A549 (cell line): ENCODE results near the gene SCGB1A1. TPM values are rescaled to one million over a fixed set of nuclear protein-coding genes. Genes with fewer than 3 reads are reported as not detected.
"Not testable (repeated sequence)": the region's sequence is repeated elsewhere in the genome, so short reads cannot be mapped to it uniquely, and the experiment has no call there.

Experiments
- ATAC-seq, 2 experiments: fragments of 200-7000 bp in 1 of 2; fragments of >200 bp in 1 of 2; cut with Nextera tagmentation in 1 of 2; cut with Tn5 transposase in 1 of 2; 3 replicates each; pipeline versions ENCODE4 v1.8.0 to v1.9.1; 2018 to 2020; ENCODE audit warnings: mild to moderate bottlenecking in 1 of 2, moderate library complexity in 1 of 2
- CTCF ChIA-PET: fragments of 300-600 bp; sonication (Branson Sonifier 250); formaldehyde crosslinking; extraction: SDS; loops from one replicate; lab custom pipeline; 2021; ENCODE audit warnings: antibody characterized with exemption, inconsistent platforms; lab: Yijun Ruan, JAX
- POLR2A ChIA-PET: fragments of 350-600 bp; formaldehyde crosslinking; extraction: SDS; loops from one replicate; lab custom pipeline; 2021; ENCODE audit warnings: antibody characterized with exemption, inconsistent platforms; lab: Yijun Ruan, JAX
- DNase-seq, 2 experiments: peaks; one replicate each; pipeline versions ENCODE4 v3.0.0 to v3.0.0-alpha.2; 2011 to 2016; ENCODE audit warnings: low read depth in 1 of 2, low spot score in 1 of 2
- FAIRE-seq: peaks from 2 replicates; lab custom pipeline; 2011; peaks lifted over from hg19 to GRCh38; lab: Jason Lieb, UNC
- H3K27ac ChIP-seq, 2 experiments: fragments of >200 bp; sonication (Bioruptor Twin); formaldehyde crosslinking; 3 replicates each; pipeline ENCODE4 v1.5.1; 2016 to 2017
- H3K4me1 ChIP-seq: fragments of >200 bp; sonication (Bioruptor Twin); formaldehyde crosslinking; 3 replicates; pipeline ENCODE4 v1.6.1; 2016
- H3K4me2 ChIP-seq: fragments of >200 bp; sonication (Bioruptor Twin); formaldehyde crosslinking; 3 replicates; pipeline ENCODE4 v1.6.1; 2016
- H3K4me3 ChIP-seq: fragments of >200 bp; sonication (Bioruptor Twin); formaldehyde crosslinking; 3 replicates; pipeline ENCODE4 v1.5.1; 2016
- H3K9me3 ChIP-seq: fragments of >200 bp; sonication (Bioruptor Twin); formaldehyde crosslinking; 3 replicates; pipeline ENCODE4 v1.6.1; 2016
- BHLHE40 ChIP-seq: IDR thresholded peaks from 2 replicates; pipeline ENCODE4 v1.6.1; 2012; ENCODE audit warnings: low read depth, low read length, inconsistent platforms
- CHD2 ChIP-seq: fragments of 150-350 bp; IDR thresholded peaks from 2 replicates; pipeline ENCODE4 v1.6.1; 2014; ENCODE audit warnings: low read length; ENCODE audit not compliant: partially characterized antibody
- EHMT2 ChIP-seq: fragments of 200-600 bp; sonication (generic); IDR thresholded peaks from 2 replicates; pipeline ENCODE4 v1.6.1; 2016; ENCODE audit warnings: antibody characterized with exemption, low read depth, mild to moderate bottlenecking, moderate library complexity
- HEYL ChIP-seq: fragments of 250-450 bp; sonication (Bioruptor Pico); IDR thresholded peaks from 2 replicates; pipeline ENCODE4 v1.8.0; 2021; ENCODE audit warnings: mild to moderate bottlenecking, moderate library complexity
- HOXB5 ChIP-seq: fragments of 250-450 bp; sonication (Bioruptor Pico); IDR thresholded peaks from 2 replicates; pipeline ENCODE4 v1.5.0; 2020; ENCODE audit warnings: mild to moderate bottlenecking, moderate library complexity
- JUN ChIP-seq, 2 experiments: fragments of >200 bp; sonication (Bioruptor Twin); formaldehyde crosslinking; IDR thresholded peaks; 2 replicates in 1 of 2; 3 replicates in 1 of 2; pipeline ENCODE4 v1.6.1; 2016 to 2017
- JUNB ChIP-seq: fragments of >200 bp; sonication (Bioruptor Twin); formaldehyde crosslinking; IDR thresholded peaks from 2 replicates; pipeline ENCODE4 v1.6.1; 2016
- MAFK ChIP-seq: fragments of 450-650 bp; IDR thresholded peaks from 2 replicates; pipeline ENCODE4 v1.6.1; 2014; ENCODE audit not compliant: partially characterized antibody
- POLR2A ChIP-seq: IDR thresholded peaks from 2 replicates; pipeline ENCODE4 v1.6.1; 2012; ENCODE audit warnings: mild to moderate bottlenecking, low read length
- POLR2AphosphoS2 ChIP-seq: conservative IDR thresholded peaks from 2 replicates; pipeline ENCODE4 v1.6.1; 2012; ENCODE audit warnings: low read length, improper control_type of control experiment, inconsistent platforms
- RAD21 ChIP-seq, 2 experiments: fragments of >200 bp in 1 of 2; sonication (Bioruptor Twin) in 1 of 2; formaldehyde crosslinking in 1 of 2; IDR thresholded peaks in 1 of 2; conservative IDR thresholded peaks in 1 of 2; 2 replicates in 1 of 2; 3 replicates in 1 of 2; pipeline ENCODE4 v1.6.1; 2012 to 2018; ENCODE audit warnings: inconsistent platforms in 1 of 2
- RFX5 ChIP-seq: fragments of 450-650 bp; IDR thresholded peaks from 2 replicates; pipeline ENCODE4 v1.7.1; 2014; ENCODE audit warnings: antibody characterized with exemption, mild to moderate bottlenecking, moderate library complexity
- SMC3 ChIP-seq: fragments of >200 bp; sonication (Bioruptor Twin); formaldehyde crosslinking; IDR thresholded peaks from 3 replicates; pipeline ENCODE4 v1.6.1; 2018; ENCODE audit warnings: inconsistent platforms
- SREBF2 ChIP-seq: fragments of 450-650 bp; IDR thresholded peaks from 2 replicates; pipeline ENCODE4 v1.6.1; 2014; ENCODE audit warnings: mild to moderate bottlenecking, moderate library complexity
- ZFP36 ChIP-seq: fragments of 450-650 bp; IDR thresholded peaks from 2 replicates; pipeline ENCODE4 v1.6.1; 2014; ENCODE audit warnings: borderline replicate concordance; ENCODE audit not compliant: partially characterized antibody
- ZNF302 ChIP-seq: fragments of 250-450 bp; sonication (Bioruptor Pico); IDR thresholded peaks from 2 replicates; pipeline ENCODE4 v1.9.0; 2021; ENCODE audit warnings: inconsistent platforms, mild to moderate bottlenecking, moderate library complexity
- WGBS: methylation state at CpG from one replicate; pipeline ENCODE4 v1.1.6; 2017; ENCODE audit errors: missing lambda C conversion rate; 5-methylcytosine and 5-hydroxymethylcytosine counted together
- polyA plus RNA-seq, 4 experiments: library from polyadenylated mRNA; depleted of rRNA in 3 of 4; stranded (reverse); fragments of >200 nt; fragmentation: RNase III in 1 of 4; extraction: RNeasy Plus Mini Kit Qiagen cat#74134 plus additional on column Dnase treatment in 1 of 4; gene quantifications; 2 replicates in 3 of 4; 3 replicates in 1 of 4; pipeline ENCODE4 v1.2.3, GENCODE V29; 2011 to 2017
- TF ChIP-seq, protein P1 (sequence below): fragments of 450-650 bp; IDR thresholded peaks from 2 replicates; pipeline ENCODE4 v1.6.1; 2014; ENCODE audit warnings: antibody characterized with exemption
- TF ChIP-seq, protein P2 (sequence below): fragments of 250-450 bp; sonication (Bioruptor Pico); IDR thresholded peaks from 2 replicates; pipeline ENCODE4 v1.5.0; 2021; ENCODE audit warnings: mild to moderate bottlenecking, moderate library complexity, borderline replicate concordance
- TF ChIP-seq, protein P3 (sequence below): fragments of >200 bp; sonication (Bioruptor Twin); formaldehyde crosslinking; IDR thresholded peaks from 2 replicates; pipeline ENCODE4 v1.6.1; 2016
- TF ChIP-seq, protein P4 (sequence below): fragments of 150-350 bp; IDR thresholded peaks from 2 replicates; pipeline ENCODE4 v1.6.1; 2014; ENCODE audit warnings: low read depth, mild to moderate bottlenecking, low read length
- TF ChIP-seq, protein P5 (sequence below): fragments of >200 bp; sonication (Bioruptor Twin); formaldehyde crosslinking; IDR thresholded peaks from 3 replicates; pipeline ENCODE4 v1.5.1; 2016

Gene SCGB1A1
- polyA plus RNA-seq, 2 of the 4 experiments (the other 2 are of a cell fraction) = 0.47 TPM; not detected in 1

DNA sequence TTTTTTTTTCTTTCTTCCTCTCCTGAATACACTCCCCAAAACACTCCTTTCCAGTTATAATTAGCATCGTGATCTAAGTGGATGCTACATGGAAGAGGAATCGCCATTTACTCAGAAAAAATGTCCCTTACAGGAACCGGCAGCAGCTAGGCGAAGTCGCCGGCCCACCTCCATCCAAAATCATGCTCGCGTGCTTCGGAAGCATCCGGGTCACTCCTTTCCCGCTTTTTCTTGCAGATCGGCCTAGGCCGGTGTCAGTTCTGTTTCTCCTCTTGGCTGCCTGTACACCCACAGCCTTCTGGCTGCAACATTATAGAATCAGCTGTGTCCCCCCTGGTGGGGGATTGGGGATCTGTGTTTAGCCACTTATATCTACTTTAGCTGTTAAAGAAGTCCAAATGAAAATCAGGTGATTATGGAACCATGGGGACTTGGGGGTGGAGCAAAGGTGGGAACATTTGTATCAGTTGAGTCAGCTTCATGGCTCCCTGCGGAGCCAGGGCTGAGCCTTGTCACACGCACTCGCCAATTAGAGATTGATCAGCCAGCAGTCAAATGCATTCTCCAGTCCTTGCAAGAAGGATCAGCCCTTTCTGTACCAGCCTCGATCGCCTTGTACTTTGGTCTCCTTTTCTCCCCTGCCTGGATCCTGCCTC, 45.2 kb upstream of the SCGB1A1 start:
- DNase-seq (no peak), ATAC-seq (no peak), FAIRE-seq (no peak)
- H3K4me2 ChIP-seq = no peak overlapping the region
- TF ChIP-seq RFX5 (no peak), ZNF302 (CRISPR knock-in tag) (no peak), MAFK (no peak), POLR2A (no peak), CHD2 (no peak), JUNB (no peak), SREBF2 (no peak)
- TF ChIP-seq, protein P1, sequence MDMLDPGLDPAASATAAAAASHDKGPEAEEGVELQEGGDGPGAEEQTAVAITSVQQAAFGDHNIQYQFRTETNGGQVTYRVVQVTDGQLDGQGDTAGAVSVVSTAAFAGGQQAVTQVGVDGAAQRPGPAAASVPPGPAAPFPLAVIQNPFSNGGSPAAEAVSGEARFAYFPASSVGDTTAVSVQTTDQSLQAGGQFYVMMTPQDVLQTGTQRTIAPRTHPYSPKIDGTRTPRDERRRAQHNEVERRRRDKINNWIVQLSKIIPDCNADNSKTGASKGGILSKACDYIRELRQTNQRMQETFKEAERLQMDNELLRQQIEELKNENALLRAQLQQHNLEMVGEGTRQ = no peak
- H3K4me3 ChIP-seq = no peak overlapping the region
- peaks cover 6% of the 10 kb centered on the region; the same call in 2 of the 3 replicates for H3K4me1 ChIP-seq
- 94% methylated on average over 18 of the region's 18 CpGs for WGBS
- no peak overlapping the region for H3K27ac ChIP-seq
- no peaks in the 10 kb centered on the region for H3K9me3 ChIP-seq
- ChIA-PET CTCF (interaction anchor here (1.0 to 2.0 kb wide), 5 partner anchors 17 to 292 kb away, joined by 3 to 6 read pairs (median 4); no protein-coding TSS in a partner anchor), POLR2A (no interaction called here)

DNA sequence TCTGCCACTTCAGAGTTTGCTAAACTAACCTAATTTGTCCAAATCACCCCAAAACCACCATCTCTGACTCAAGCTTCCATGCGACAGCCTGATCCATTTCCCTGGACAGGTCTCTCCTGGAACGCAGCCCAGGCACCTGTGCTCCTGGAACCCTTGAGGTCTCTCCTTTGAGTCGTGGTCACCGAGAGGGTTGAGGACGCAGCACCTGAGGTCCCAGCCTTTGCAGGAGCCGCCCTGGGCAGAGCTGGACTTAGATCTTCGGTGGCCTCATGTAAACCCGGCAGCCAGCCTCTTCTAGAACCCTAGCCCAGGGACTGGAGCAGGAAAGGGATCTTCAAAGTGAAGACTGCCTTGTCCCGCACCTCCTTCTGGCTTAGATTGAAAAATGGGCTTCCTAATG, 44.0 kb upstream of the SCGB1A1 start:
- ATAC-seq = no peak
- Histone ChIP-seq H3K9me3 (no peaks in the 10 kb centered on the region), H3K4me2 (no peak overlapping the region), H3K27ac (no peak overlapping the region), H3K4me1 (no peaks in the 10 kb centered on the region), H3K4me3 (no peak overlapping the region)
- TF ChIP-seq, protein P2, sequence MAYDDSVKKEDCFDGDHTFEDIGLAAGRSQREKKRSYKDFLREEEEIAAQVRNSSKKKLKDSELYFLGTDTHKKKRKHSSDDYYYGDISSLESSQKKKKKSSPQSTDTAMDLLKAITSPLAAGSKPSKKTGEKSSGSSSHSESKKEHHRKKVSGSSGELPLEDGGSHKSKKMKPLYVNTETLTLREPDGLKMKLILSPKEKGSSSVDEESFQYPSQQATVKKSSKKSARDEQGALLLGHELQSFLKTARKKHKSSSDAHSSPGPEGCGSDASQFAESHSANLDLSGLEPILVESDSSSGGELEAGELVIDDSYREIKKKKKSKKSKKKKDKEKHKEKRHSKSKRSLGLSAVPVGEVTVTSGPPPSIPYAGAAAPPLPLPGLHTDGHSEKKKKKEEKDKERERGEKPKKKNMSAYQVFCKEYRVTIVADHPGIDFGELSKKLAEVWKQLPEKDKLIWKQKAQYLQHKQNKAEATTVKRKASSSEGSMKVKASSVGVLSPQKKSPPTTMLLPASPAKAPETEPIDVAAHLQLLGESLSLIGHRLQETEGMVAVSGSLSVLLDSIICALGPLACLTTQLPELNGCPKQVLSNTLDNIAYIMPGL (CRISPR knock-in tag) = no peak
- no peak for TF ChIP-seq SREBF2
- no peak for TF ChIP-seq ZFP36
- TF ChIP-seq EHMT2 = no peak
- no peak for TF ChIP-seq POLR2AphosphoS2
- TF ChIP-seq, protein P3, sequence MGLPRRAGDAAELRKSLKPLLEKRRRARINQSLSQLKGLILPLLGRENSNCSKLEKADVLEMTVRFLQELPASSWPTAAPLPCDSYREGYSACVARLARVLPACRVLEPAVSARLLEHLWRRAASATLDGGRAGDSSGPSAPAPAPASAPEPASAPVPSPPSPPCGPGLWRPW = no peak
- TF ChIP-seq HOXB5 (CRISPR knock-in tag) = no peak
- TF ChIP-seq, protein P4, sequence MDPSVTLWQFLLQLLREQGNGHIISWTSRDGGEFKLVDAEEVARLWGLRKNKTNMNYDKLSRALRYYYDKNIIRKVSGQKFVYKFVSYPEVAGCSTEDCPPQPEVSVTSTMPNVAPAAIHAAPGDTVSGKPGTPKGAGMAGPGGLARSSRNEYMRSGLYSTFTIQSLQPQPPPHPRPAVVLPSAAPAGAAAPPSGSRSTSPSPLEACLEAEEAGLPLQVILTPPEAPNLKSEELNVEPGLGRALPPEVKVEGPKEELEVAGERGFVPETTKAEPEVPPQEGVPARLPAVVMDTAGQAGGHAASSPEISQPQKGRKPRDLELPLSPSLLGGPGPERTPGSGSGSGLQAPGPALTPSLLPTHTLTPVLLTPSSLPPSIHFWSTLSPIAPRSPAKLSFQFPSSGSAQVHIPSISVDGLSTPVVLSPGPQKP = no peak
- no peak for TF ChIP-seq BHLHE40
- no peak for TF ChIP-seq JUN (IDR thresholded peaks at IDR 0.05)
- no peak for TF ChIP-seq HEYL (CRISPR knock-in tag)
- no peak for FAIRE-seq
- CTCF ChIA-PET = interaction anchor here (0.7 to 2.0 kb wide), 5 partner anchors 16 to 333 kb away, joined by 3 to 9 read pairs (median 4); partner anchors contain the start of gene GNG3
- POLR2A ChIA-PET = no interaction called here
- no peak for DNase-seq
- WGBS = 85% methylated on average over 6 of the region's 9 CpGs

DNA sequence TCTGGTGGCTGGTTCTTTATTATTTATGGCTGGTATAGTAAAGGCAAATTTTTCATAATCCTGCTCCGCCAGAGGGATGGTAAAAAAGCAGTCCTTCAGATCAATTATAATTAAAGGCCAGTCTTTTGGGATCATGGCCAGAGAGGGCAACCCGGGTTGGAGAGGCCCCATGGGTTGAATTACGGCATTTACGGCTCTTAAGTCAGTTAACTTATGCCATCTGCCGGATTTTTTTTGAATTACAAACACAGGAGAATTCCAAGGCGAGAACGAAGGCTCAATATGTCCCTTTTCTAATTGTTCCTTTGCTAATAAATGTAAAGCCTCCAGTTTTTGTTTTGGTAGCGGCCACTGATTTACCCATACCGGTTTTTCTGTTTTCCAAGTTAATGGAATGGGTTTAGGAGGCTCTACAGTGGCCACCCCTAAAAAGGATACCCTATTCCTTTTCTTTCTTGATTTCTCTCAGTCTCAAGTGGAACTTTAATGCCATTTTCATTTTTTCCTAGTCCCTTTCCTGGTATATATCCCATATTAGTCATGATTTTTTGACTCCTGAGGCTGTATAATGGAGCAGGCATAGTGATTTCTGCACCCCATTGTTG, 40.3 kb upstream of the SCGB1A1 start:
- H3K4me2 ChIP-seq, H3K9me3 ChIP-seq, H3K4me3 ChIP-seq, H3K27ac ChIP-seq, ATAC-seq, POLR2A ChIA-PET, FAIRE-seq: not testable (repeated sequence)
- H3K4me1 ChIP-seq = peaks cover 22% of the 10 kb centered on the region
- CTCF ChIA-PET = interaction anchor here (0.7 to 1.9 kb wide), 19 partner anchors 11 to 581 kb away, joined by 3 to 15 read pairs (median 3); partner anchors contain the start of gene ASRGL1
- TF ChIP-seq, protein P5, sequence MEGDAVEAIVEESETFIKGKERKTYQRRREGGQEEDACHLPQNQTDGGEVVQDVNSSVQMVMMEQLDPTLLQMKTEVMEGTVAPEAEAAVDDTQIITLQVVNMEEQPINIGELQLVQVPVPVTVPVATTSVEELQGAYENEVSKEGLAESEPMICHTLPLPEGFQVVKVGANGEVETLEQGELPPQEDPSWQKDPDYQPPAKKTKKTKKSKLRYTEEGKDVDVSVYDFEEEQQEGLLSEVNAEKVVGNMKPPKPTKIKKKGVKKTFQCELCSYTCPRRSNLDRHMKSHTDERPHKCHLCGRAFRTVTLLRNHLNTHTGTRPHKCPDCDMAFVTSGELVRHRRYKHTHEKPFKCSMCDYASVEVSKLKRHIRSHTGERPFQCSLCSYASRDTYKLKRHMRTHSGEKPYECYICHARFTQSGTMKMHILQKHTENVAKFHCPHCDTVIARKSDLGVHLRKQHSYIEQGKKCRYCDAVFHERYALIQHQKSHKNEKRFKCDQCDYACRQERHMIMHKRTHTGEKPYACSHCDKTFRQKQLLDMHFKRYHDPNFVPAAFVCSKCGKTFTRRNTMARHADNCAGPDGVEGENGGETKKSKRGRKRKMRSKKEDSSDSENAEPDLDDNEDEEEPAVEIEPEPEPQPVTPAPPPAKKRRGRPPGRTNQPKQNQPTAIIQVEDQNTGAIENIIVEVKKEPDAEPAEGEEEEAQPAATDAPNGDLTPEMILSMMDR = peak; percentile 62
- TF ChIP-seq RAD21 (conservative IDR thresholded peaks at IDR 0.05 in 1 of 2, IDR thresholded peaks at IDR 0.05 in 1 of 2) (peak; percentile 55 to 66), SMC3 (peak; percentile 55)
- under 1% methylated on average over 9 of the region's 9 CpGs for WGBS
- peak in 1 of 2 experiments; percentile 62 for DNase-seq

DNA sequence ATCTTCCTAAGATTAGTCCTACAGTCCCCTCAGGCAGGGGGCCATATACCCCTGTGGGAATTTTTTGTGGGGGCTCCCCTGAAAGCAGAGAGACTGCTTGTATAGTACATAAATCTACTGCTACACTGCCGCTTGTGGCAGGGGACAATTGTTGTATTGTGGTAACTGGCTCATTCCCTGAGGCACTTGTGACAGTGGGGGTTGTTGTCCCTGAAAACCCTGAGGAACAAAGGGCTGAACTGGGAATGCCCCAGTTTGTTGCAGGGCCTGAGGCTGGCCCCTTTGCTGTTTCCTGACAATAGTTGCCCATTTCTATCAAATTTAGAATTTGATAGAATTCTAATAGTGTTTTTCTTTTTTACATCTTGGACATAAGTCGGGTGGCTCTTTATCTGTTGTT, 39.2 kb upstream of the SCGB1A1 start:
- FAIRE-seq, ATAC-seq, DNase-seq, H3K27ac ChIP-seq, H3K4me3 ChIP-seq, POLR2A ChIA-PET, H3K9me3 ChIP-seq, H3K4me2 ChIP-seq: not testable (repeated sequence)
- peaks cover 22% of the 10 kb centered on the region for H3K4me1 ChIP-seq
- CTCF ChIA-PET = interaction anchor here (0.5 to 1.9 kb wide), 18 partner anchors 12 to 484 kb away, joined by 3 to 14 read pairs (median 3); partner anchors contain the start of gene ASRGL1
- WGBS = 19% methylated on average over 2 of the region's 2 CpGs
